Measurements from ENCODE around the gene KCNJ16.

The KCNJ16 gene

DNA sequence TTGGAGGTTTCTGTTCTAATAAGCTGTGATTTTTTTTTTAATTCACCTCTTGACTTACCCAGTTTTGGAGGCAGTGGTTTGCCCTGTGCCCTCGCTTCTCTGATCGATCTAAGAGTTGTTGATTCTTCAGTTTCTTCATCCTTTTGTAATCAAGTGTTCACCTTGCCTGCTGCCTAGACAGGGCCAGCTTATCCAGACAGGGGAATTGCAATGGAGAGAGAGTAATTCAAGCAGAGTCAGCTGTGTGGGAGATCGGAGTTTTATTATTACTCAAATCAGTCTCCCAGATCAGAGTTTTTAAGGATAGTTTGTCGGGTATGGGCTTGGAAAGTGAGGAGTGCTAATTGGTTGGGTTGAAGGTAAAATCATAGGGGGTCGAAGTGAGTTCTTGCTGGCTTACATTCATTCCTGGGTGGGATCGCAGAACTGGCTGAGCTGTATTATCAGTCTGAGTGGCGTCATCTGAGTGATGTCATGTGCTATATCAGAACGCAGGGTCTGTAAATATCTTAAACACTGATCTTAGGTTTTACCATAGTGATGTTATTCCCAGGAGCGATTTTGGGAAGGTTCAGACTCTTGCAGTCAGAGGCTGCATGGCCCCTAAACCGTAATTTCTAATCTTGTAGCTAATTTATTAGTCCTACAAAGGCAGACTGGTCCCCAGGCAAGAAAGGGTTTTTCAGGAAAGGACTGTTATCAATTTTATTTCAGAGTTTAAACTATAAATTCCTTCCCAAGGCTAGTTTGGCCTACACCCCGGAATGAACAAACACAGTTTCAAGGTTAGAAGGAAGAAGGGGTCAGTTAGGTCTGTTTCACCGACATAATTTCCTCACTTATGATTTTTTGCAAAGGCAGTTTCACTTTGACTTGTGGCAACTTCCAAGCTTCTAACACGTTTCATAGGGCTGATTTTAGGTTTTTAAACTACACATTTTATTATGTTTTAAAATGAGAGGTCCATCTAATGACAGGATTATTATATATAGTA is 21.5 kb upstream of the KCNJ16 start:
- no peak overlapping the region for H3K27ac ChIP-seq
- no peak for TF ChIP-seq ZFX (IDR thresholded peaks at IDR 0.05)
- TF ChIP-seq, protein P1, sequence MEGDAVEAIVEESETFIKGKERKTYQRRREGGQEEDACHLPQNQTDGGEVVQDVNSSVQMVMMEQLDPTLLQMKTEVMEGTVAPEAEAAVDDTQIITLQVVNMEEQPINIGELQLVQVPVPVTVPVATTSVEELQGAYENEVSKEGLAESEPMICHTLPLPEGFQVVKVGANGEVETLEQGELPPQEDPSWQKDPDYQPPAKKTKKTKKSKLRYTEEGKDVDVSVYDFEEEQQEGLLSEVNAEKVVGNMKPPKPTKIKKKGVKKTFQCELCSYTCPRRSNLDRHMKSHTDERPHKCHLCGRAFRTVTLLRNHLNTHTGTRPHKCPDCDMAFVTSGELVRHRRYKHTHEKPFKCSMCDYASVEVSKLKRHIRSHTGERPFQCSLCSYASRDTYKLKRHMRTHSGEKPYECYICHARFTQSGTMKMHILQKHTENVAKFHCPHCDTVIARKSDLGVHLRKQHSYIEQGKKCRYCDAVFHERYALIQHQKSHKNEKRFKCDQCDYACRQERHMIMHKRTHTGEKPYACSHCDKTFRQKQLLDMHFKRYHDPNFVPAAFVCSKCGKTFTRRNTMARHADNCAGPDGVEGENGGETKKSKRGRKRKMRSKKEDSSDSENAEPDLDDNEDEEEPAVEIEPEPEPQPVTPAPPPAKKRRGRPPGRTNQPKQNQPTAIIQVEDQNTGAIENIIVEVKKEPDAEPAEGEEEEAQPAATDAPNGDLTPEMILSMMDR (conservative IDR thresholded peaks at IDR 0.05) = no peak

DNA sequence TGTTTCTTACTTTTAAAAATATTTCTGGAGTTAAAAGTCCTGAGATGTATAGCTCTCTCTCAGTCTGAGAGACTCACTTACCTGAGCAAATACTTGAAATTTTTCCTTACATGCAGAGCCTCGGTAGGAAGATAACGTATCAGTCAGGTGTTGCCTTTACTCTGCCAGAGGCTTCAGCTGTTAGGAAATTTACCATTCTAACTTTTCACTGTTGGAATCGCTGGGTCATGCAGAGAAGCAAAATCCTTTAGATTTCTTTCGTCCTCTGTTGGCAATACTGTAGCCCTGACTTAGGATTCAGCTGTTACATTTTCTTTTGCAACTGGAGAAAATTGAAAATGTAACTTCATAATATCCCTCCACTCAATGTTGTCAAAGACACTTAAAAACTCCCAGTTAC is 20.0 kb upstream of the KCNJ16 start:
- no peak overlapping the region for H3K27ac ChIP-seq
- TF ChIP-seq ZFX (IDR thresholded peaks at IDR 0.05) = no peak
- TF ChIP-seq, protein P1 (conservative IDR thresholded peaks at IDR 0.05) = no peak

DNA sequence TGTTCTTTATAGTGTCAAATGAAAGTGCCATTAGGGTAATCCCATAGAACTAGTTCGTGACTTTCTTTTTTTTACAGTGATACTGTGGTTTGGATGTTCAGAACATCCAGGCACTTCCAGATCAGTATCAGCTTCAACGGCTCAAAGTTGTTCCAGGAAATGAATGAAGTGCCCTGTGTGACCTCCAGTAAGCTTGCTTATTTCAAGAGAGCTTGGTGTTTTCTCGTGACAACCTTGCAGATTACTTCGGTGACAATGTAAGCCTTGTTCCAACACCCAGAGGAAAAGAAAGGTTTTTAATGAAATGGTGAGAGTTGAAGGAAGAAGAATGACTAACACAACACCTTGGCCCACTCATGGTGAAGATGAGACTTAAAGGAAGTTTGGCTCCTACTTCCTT is 16.0 kb upstream of the KCNJ16 start:
- TF ChIP-seq, protein P1 (conservative IDR thresholded peaks at IDR 0.05) = no peak
- TF ChIP-seq ZFX (IDR thresholded peaks at IDR 0.05) = no peak
- no peak overlapping the region for H3K27ac ChIP-seq

DNA sequence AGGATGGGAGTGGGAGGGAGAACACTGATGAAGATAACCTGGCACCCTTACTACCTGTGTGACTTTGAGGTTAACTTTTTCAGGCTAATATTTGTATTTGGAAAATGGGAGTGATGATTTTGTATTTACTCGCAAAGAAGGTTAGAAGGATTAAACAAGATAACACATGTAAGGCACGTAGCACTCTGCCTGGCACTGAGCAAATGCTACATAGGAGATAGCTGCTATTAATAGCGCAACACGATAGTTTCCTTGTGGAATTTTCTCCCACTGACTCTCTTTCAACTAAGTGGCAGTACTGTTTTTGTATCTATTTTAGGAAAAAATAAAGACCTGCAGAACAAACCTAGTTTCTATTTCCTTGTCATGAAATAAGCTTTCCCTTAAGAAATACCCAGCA is 15.4 kb upstream of the KCNJ16 start:
- H3K27ac ChIP-seq = no peak overlapping the region
- TF ChIP-seq, protein P1 (conservative IDR thresholded peaks at IDR 0.05) = no peak
- no peak for TF ChIP-seq ZFX (IDR thresholded peaks at IDR 0.05)

DNA sequence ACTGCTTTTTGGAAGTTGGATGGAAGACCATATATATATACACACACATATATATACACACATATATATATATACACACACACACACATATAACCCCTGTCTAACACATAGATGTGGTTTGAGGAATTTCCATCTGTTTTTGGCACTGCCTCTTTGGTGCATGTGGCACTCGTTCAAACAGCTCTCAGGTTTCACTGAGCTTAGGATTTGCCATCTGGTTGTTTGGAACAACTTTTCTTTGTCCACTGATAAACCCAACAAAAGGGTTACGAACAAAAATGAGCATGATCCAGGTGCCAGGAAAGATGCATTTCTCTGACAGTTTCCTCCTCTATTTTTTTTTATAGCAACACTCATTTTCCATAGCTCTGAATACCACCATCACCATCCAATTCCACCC is 14.6 kb upstream of the KCNJ16 start:
- no peak overlapping the region for H3K27ac ChIP-seq
- TF ChIP-seq, protein P1 (conservative IDR thresholded peaks at IDR 0.05) = no peak
- no peak for TF ChIP-seq ZFX (IDR thresholded peaks at IDR 0.05)

DNA sequence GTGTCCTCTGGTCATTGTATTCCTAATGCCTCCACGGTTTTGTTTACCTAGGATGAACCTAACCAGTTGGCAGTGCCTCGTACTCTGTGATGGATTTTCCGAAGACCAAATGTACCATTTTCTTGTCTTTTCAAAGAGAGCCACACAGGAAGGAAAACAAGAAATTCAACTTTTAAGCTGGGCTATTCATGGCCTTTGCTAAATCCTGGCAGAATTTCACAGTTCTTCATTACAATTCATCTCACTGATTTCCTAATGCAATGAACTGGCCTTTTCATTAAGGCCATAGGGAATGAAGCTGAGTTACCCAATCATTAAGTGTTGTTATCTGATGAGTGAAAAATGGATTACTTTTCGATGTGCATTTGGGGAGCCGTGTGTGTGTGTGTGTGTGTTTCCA is 7.9 kb upstream of the KCNJ16 start:
- H3K27ac ChIP-seq = no peak overlapping the region
- TF ChIP-seq, protein P1 (conservative IDR thresholded peaks at IDR 0.05) = no peak
- no peak for TF ChIP-seq ZFX (IDR thresholded peaks at IDR 0.05)

DNA sequence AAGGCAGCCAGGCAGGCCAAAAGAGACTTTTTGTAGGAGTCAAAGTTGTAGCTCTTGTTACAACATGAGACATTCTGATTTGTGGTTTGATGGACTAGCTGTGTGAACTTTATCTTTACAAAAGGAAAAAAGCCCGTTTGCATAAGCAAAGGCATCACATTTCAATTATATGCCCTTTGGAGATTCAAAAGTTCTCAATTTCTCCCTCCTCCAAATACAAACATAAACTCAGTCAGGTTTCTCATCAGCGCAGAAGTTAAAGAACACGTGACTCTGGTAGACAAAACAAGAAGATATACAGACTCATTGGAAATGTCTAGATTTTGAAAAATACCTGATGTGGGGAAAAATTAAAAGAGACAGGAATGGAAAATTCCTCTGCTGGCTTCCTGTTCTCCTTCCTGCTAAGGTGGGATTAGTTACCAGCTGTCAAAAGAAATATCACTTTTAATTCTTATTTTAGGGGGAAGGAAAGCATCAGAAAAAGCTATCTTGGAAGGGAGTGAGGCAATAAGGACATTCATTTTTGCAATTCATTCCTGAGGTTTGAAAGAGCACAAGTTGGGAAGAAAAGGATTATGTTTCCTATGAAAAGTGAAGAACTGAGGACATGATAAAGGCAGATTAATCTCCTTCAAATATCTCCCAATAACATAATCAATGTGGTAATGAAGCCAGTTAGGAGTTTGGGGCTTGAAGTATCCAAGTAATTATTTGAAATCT is 4.6 kb upstream of the KCNJ16 start:
- H3K27ac ChIP-seq = no peak overlapping the region
- TF ChIP-seq, protein P1 (conservative IDR thresholded peaks at IDR 0.05) = no peak
- TF ChIP-seq ZFX (IDR thresholded peaks at IDR 0.05) = no peak
